Stimulated activated CD8-positive, alpha-beta memory T cell treated with anti-CD3 and anti-CD28 coated beads, Interleukin-12 subunit alpha, Interleukin-12 subunit beta, amount 100 ng/mL, for 24 hours (primary cell): ENCODE results near the gene SCD5.

Experiments used
- DNase-seq: peaks from one replicate; pipeline ENCODE4 v3.0.0-alpha.2; 2020; ENCODE audit errors: extremely low read depth

The SCD5 gene

DNA sequence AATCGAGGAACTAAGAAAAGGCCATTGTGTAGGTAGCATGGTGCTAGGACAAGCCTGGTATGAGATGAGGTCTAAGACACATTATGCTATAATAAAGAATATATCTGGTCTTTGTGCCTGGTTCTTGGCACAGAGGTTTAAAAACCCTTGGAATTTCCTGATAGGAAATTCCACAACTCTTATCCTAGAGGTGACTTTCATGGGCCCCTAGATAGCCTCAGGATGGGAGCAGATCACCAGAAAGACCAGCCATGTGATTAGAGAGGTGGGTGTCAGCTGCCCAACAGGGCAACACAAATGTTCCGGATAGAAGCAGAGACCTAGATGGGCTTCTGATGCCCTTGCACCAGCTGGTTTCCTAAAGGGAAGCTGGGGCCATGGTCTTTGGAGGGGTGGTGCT, 107.2 kb downstream of the SCD5 start:
- DNase-seq: no peak

DNA sequence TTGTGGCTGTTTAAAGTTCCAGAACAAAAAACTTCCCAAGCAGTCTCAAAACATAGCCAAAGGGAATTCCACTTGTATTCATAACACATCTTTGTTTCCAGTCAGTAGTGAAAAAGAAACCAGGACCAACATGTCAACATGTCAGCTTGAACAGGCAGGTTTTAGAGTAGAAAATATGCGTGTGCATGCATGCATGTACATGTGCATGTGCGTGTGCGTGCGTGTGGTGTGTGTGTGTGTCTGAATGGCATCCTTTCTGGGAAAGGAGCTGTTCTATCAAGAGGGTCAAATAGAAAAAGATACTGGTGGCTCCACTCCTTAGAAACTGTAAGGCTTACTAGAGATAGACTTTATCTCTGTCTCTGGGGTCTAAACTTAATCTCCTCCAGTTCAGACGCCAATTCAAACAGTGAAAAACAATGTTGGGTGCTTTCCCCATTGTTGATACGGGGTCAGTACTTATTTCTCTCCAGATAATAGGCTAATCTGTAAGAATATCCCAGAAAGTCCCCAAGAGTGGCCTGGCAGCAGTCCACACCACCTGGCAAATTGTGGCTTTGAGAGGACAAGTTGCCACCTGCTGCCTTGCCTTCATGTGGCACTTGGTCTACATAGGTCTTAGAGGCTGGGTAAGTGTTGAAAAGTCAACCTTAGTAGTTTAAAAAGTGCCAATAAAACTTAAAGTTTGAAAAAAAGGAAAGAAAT, 110.4 kb downstream of the SCD5 start:
- DNase-seq: no peak

DNA sequence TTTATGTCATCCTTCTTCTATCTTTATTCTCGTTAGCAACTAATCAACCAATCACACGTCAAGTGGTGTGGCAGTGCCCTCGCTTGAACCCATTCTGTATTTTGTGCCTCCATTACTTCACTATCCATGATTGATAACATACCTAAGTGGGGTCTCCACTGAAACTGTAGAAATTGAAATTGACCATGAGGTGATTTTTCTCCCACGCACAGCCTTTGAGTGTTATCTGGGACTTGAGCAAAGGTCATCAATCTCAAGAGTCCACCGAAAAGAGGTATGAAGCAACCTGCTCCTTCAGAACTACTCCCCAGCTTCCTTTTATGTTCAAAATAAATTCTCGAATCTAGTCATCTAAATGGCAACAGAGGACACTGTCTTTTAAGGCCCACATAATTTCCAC, 111.1 kb downstream of the SCD5 start:
- no peak for DNase-seq

- no peak for DNase-seq
Observed at GRCh38 chr4:82681754-82682153, 116.8 kb downstream of the SCD5 start.

DNA sequence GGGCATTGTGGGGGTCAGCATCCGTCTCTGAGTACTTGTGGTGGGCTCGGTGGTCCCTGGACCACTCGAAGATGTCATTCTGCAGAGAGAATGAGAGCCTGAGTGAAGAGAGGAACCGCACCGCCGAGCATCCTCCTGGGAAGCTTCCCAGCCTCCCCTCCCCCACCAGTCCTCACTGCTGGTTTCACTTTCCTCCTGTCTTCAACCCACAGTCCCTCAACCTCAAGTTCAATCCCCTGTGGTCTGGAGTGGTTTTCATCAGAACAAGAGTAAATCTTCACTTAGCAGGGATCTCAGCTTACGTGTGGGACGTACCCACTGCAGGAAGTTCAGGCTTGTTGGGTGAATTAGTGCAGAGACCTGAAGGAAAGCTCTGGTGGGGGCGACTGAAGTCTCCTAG, 117.8 kb downstream of the SCD5 start:
- DNase-seq: no peak

GRCh38 chr4:82679531-82679930, 119.1 kb downstream of the SCD5 start:
- no peak for DNase-seq

DNA sequence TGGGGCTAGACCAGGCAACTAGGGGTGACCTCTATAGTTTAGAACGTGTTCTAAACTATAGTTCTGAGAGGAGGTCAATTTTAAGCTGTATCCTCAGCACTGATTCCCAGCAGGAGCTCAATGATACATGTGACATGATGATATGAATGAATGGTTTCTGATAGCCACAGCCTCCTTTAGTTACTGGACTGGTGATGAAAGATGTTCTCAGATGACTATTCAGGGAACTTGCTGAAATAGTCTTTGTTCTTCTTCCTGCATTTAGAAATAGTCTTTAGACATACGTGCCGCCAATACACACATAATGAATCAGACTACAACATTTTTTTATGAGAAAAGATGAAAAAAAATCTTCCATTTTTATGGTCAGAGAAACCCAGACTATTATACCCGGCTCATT, 120.5 kb downstream of the SCD5 start:
- no peak for DNase-seq

DNA sequence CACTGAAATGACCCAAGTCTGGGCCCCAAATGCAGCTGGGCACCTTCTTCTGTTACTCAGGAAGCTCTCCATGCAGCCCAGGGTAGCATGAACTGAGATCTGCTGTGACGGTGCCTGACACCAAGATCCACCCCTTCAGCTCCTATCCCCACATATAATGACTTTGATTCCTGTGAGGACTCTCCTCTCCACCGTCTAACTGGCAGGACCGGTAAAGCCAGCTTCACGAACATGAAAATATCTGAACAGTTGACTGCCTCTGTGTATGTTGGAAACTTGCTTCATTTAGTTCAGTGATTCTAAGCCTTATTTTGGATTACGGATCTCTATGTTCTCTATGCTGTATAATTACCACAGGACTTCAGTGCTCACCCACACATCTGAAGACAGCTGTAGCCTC, 121.3 kb downstream of the SCD5 start:
- DNase-seq: no peak

- DNase-seq: no peak
Observed at GRCh38 chr4:82667761-82668480, 130.7 kb downstream of the SCD5 start.

DNA sequence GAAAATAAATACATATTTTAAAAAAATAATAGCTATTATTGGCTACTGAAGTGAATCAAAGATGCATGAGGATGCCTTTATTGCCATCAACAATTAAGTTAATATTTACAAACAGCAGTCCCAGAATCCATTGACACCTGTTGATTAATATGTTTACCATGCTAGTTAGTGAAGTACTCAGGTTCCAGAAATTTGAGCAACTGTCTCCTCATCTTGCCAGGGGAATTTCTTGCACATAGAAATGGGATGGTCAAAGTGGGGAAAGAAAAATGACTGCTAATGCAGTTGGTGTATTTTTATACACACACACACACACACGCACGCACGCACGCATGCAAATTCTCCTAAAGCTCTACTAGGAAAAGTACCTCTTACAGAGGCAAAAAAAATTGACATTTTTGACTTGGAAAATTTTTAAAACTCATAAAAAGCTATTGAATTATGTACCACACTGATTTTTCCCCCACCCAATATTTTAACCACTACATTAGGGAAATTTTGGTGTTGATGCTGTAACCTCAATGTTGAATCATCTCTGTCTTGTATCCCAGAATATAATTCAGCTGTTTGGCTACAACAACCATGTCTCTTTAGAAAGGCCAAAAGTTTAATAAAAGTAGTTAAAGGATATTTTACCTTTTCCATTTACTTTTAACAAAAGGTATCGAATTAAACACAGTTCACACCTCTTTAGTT, 131.5 kb downstream of the SCD5 start:
- DNase-seq: no peak

- DNase-seq: no peak
Observed at GRCh38 chr4:82661181-82661992, 137.2 kb downstream of the SCD5 start.

- DNase-seq: no peak
Observed at GRCh38 chr4:82652062-82652461, 146.5 kb downstream of the SCD5 start.

GRCh38 chr4:82650868-82651267, 147.7 kb downstream of the SCD5 start:
- no peak for DNase-seq

GRCh38 chr4:82648356-82648755, 150.2 kb downstream of the SCD5 start:
- DNase-seq: no peak

DNA sequence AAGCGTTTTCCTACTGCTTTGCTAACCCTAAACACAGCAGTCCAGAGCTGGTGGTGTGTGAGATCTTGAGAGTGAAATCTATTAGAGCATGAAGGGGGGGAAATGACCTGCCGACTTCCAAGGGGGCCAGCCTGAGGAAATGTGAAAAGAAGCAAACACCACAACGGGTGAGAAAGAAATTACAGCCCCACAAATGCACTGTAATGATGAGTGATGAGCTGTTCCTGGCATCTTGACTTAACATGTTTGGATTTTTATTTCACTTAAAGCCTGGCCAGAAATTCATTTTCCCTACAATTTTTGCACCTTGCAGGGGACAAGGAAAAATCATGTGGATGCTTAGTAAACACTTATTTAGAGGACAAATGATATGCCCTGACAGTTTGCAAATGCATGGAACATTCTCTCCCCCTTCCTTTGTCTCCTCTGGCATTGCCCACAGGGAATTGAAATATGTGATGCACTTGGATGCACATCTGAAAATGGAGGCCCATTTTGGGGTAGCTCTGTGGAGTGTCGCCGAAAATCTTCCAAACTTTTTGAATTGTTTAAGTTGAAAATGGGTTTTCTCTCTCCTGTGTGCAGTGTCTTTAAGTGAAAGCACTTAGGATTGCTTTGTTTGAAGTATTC, 152.5 kb downstream of the SCD5 start:
- DNase-seq: no peak

DNA sequence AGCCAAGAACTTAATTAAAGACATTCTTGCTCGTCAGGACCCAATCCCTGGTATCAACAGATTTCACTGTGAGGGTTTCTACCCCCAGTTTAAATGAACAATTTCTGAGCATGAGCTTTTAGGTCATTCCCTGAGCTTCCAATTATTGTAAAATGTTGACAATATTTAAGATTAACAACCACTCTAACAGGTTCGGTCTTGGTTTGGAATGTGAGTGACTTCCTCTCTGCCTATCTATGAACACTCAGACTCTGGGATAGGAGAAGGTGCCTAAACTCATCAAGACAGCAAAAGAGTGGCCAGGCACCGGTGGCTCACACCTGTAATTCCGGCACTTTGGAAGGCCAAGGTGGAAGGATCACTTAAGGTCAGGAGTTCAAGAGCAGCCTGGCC, 153.9 kb downstream of the SCD5 start:
- no peak for DNase-seq

DNA sequence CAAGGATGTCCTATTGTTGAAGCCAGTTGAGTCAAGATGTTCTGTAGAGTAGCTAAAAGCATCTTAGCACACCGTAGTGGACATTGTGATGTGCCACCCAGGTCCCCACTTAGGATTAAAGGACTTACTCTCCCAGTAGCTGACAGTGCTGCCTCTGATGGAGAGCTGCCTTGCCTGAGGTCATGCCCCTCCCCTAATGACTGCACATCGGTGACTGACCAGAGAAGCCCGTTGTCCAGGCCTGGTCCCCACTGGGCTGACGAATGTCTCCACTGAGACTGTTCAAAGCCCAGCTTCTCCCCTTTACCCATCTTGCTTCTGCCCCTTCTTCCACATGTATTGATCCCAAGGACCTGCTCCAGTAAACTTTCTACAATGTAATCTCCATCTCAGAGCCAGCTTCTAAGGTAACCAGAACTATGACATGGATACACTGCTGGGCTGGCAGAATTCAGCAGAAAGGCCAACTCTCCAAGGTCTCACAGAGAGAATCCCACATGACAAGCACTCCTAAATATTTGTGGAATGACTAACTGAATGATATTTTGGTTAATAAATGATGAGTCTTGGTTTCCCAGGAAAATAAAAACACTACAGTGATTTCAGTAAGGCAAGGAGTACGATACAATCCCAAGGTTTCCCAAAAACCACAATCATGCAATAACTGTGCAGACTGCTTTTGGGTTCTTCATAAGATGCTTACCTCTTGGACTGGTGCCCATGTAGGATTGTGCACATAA, 154.4 kb downstream of the SCD5 start:
- no peak for DNase-seq

- DNase-seq: no peak
Observed at GRCh38 chr4:82642331-82642730, 156.3 kb downstream of the SCD5 start.

GRCh38 chr4:82640540-82640939, 158.1 kb downstream of the SCD5 start:
- DNase-seq: no peak

- no peak for DNase-seq
Observed at GRCh38 chr4:82639971-82640370, 158.6 kb downstream of the SCD5 start.

DNA sequence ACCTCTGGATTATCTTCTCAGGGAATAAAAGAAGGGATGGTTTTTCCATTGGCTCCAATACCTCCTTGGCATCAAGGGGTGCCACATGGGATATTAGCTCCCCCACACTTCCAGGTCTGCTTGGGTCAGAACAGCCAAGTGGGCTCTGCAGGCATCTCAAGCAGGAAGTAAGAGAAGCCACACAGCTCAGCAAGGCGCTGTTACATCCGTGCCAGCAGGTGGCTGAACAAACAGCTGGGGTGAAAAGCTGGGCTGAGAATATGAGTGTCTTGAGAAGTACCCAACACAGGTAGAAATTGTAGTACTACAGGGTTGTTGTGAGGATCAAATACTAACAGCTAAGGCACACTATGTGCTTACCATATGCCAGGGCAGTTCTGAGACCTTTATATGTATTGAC, 160.1 kb downstream of the SCD5 start:
- DNase-seq: no peak
